Germinal center (tissue), 1 donor: ENCODE measurements around the gene PRKCG.
"Not testable (repeated sequence)": the region's sequence is repeated elsewhere in the genome, so short reads cannot be mapped to it uniquely, and the experiment has no call there.

Experiments used
- DNase-seq: peaks from one replicate; pipeline ENCODE4 v3.0.0; 2012; ENCODE audit warnings: mixed read lengths, low spot score

PRKCG gene

DNA sequence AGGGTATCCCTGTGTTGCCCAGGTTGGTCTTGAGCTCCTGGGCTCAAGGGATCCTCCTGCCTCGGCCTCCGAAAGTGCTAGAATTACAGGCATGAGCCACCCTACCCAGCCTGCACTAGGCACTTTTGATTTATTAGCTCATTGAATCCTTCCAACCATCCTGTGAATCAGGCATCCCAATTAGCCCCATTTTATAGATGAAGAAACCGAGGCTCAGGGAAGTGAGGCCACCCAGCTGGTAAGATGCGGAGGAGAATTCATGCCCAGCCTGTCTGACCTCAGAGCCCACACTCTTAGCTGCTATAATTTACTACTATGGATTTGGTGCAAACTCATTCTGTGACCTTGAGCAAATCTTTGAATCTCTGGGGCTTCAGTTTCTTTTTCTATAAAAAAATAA is 62.9 kb downstream of the PRKCG start:
- no peak for DNase-seq

DNA sequence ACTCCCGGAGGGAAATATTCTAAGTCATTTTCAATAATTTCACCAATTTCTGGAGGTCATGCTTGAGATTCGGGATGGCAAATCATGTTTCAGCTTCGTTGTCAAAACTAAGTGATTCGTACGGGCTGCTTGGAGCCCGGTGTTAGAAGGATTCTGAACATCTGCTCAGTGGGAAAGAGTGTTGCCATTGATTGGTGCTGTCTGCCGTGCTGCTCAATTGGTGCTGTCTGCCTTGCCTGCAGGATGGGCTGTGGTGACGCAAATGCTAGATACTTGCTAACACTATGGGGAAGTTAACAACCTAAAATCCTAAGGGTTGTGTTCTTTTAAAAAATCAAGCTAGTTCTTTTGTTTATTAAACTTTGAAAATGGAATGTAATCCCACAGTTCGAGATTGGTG is 63.4 kb downstream of the PRKCG start:
- DNase-seq = no peak

DNA sequence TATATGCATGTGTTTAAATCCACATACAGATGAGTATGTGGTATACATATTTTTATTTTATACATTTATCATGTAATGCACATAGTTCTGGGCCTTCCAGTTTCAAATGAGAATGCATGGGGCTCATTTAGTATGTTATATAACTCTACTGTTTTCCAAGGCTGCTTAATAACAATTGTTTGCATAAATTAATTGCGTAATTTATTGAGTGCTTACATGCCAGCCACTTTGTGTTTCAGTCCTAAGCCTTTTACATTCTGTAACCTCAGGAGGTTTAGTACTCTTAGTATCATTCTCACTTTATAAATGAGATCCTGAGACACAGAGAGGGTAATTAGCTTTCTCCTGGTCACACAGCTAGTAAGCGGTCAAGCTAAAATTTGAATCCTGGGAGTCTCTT is 64.0 kb downstream of the PRKCG start:
- no peak for DNase-seq

- no peak for DNase-seq
Measured at GRCh38 chr19:53947624-53948023, 65.6 kb downstream of the PRKCG start.

GRCh38 chr19:53948611-53949010 is 66.6 kb downstream of the PRKCG start:
- DNase-seq = not testable (repeated sequence)

DNA sequence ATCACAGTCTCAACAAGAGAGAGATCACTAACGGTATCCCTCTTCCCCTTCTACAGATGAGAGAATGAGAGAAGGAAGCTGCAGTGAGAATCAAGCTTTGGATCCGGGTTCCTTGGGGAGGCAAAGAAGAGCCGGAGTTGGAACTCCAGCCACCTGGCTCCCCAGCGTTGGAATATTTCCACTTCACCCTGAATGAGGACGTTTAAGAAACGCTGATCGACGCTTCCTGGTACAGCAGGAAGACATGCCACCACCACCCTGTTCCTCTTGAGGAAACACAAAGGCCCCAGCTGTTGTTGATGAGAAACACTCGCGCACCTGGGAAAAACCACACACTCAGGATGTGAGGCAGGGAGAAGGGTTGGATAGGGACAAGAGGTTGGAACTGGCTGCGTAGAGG is 69.4 kb downstream of the PRKCG start:
- DNase-seq = no peak

- no peak for DNase-seq
Measured at GRCh38 chr19:53951947-53952346, 70.0 kb downstream of the PRKCG start.

DNA sequence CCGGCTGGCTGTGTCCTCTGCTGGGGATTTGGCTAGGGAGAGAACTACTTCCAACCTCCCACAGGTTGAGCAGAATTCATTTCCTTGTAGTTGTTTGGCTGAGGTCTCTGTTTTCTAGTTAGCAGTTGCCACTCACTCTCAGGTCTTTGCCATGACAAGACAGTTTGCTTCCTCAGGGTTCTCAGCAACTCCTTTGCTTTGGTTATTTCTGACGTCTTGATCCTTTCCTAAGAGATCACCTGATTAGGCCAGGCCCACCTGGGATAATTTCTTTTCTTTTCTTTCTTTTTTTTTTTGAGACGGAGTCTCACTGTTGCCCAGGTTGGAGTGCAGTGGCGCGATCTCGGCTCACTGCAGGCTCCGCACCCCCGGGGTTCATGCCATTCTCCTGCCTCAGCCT is 71.4 kb downstream of the PRKCG start:
- no peak for DNase-seq
